ENCODE measurements around the gene MARCHF5.
"Not testable (repeated sequence)": the region's sequence is repeated elsewhere in the genome, so short reads cannot be mapped to it uniquely, and the experiment has no call there.

The MARCHF5 gene

GRCh38 chr10:92377962-92378361 lies 87.0 kb downstream of the MARCHF5 start:
- no peak overlapping the region for H3K4me3 ChIP-seq
- no peak overlapping the region for H3K27ac ChIP-seq

GRCh38 chr10:92381543-92381954 lies 90.6 kb downstream of the MARCHF5 start:
- no peak overlapping the region for H3K27ac ChIP-seq

GRCh38 chr10:92382631-92383030 lies 91.7 kb downstream of the MARCHF5 start:
- Histone ChIP-seq H3K4me3 (no peak overlapping the region), H3K27ac (no peak overlapping the region)

More at GRCh38 chr10:92381543-92381954, 90.6 kb downstream of the MARCHF5 start:
- no peak overlapping the region for H3K4me3 ChIP-seq

- no peak overlapping the region for H3K4me3 ChIP-seq
- H3K27ac ChIP-seq = peak overlapping the region in 2 of 21 experiments; percentile 42 to 54
Measured at GRCh38 chr10:92384741-92385140, 93.8 kb downstream of the MARCHF5 start.

GRCh38 chr10:92385831-92386230 lies 94.9 kb downstream of the MARCHF5 start:
- H3K27ac ChIP-seq = no peak overlapping the region

GRCh38 chr10:92387289-92387940 lies 96.4 kb downstream of the MARCHF5 start:
- Histone ChIP-seq H3K4me3 (no peak overlapping the region), H3K27ac (no peak overlapping the region)

More at GRCh38 chr10:92385831-92386230, 94.9 kb downstream of the MARCHF5 start:
- no peak overlapping the region for H3K4me3 ChIP-seq

GRCh38 chr10:92393173-92393572 lies 102.2 kb downstream of the MARCHF5 start:
- H3K27ac ChIP-seq, H3K4me3 ChIP-seq: not testable (repeated sequence)

GRCh38 chr10:92395271-92395670 lies 104.3 kb downstream of the MARCHF5 start:
- no peak overlapping the region for H3K4me3 ChIP-seq
- H3K27ac ChIP-seq = no peak overlapping the region

GRCh38 chr10:92402234-92402633 lies 111.3 kb downstream of the MARCHF5 start:
- not testable (repeated sequence) for H3K27ac ChIP-seq, H3K4me3 ChIP-seq

Measured in skin epidermis (tissue), 12 donors.